HEK293 (cell line): ENCODE results near the gene CRTAP.

ENCODE experiments used
- CTCF ChIA-PET: fragments of 350-600 bp; formaldehyde crosslinking; extraction: SDS; loops from one replicate; lab custom pipeline; 2021; ENCODE audit warnings: antibody characterized with exemption; lab: Yijun Ruan, JAX
- POLR2A ChIA-PET: fragments of 300-600 bp; formaldehyde crosslinking; extraction: SDS; loops from one replicate; lab custom pipeline; 2020; ENCODE audit warnings: antibody characterized with exemption, inconsistent platforms; lab: Yijun Ruan, JAX
- H3K27ac ChIP-seq: fragments of 200-500 bp; sonication (Bioruptor generic); 2 replicates; pipeline ENCODE4 v1.5.1; 2014; ENCODE audit warnings: low read depth, low read length, control low read depth, inconsistent platforms; ENCODE audit errors: extremely low read depth
- H3K36me3 ChIP-seq, 2 experiments: fragments of 200-500 bp in 1 of 2; sonication (Bioruptor generic) in 1 of 2; 1 replicate in 1 of 2; 2 replicates in 1 of 2; pipeline ENCODE4 v1.5.1; 2014 to 2017; ENCODE audit warnings: inconsistent platforms in 2 of 2, low read length in 2 of 2; ENCODE audit not compliant: control insufficient read depth in 2 of 2, insufficient read depth in 1 of 2
- H3K4me1 ChIP-seq: fragments of 200-500 bp; sonication (Bioruptor generic); 2 replicates; pipeline ENCODE4 v1.5.1; 2014; ENCODE audit warnings: mild to moderate bottlenecking, low read length, inconsistent platforms; ENCODE audit not compliant: control insufficient read depth, insufficient read depth
- H3K4me3 ChIP-seq: 2 replicates; pipeline ENCODE4 v1.5.1; 2011; ENCODE audit warnings: low read depth, mild to moderate bottlenecking, control low read depth, low read length, moderate library complexity
- H3K9me3 ChIP-seq: fragments of 200-500 bp; sonication (Bioruptor generic); 2 replicates; pipeline ENCODE4 v1.5.1; 2014; ENCODE audit warnings: low read depth, low read length, inconsistent platforms; ENCODE audit not compliant: control insufficient read depth, insufficient read depth
- PATZ1 ChIP-seq: fragments of 450-650 bp; formaldehyde crosslinking; IDR thresholded peaks from 2 replicates; pipeline ENCODE4 v1.5.1; 2016; ENCODE audit warnings: missing biosample characterization, missing genetic modification characterization
- PBX3 ChIP-seq: sonication (generic); formaldehyde crosslinking; IDR thresholded peaks from 2 replicates; pipeline ENCODE4 v1.8.1; 2022; ENCODE audit warnings: mild to moderate bottlenecking, moderate library complexity, missing genetic modification reagents
- REST ChIP-seq: fragments of 450-650 bp; formaldehyde crosslinking; IDR thresholded peaks from 2 replicates; pipeline ENCODE4 v1.5.1; 2016; ENCODE audit warnings: missing biosample characterization, missing genetic modification characterization
- YY2 ChIP-seq: fragments of 450-650 bp; formaldehyde crosslinking; IDR thresholded peaks from 2 replicates; pipeline ENCODE4 v1.5.1; 2016; ENCODE audit warnings: missing biosample characterization, missing genetic modification characterization
- ZBTB11 ChIP-seq: fragments of 450-650 bp; formaldehyde crosslinking; conservative IDR thresholded peaks from 2 replicates; pipeline ENCODE4 v1.5.1; 2016; ENCODE audit warnings: low read depth, missing biosample characterization, missing genetic modification characterization
- ZBTB17 ChIP-seq: fragments of 450-650 bp; formaldehyde crosslinking; IDR thresholded peaks from 2 replicates; pipeline ENCODE4 v1.5.1; 2016; ENCODE audit warnings: missing biosample characterization, missing genetic modification characterization
- ZBTB20 ChIP-seq: fragments of 450-650 bp; formaldehyde crosslinking; IDR thresholded peaks from 2 replicates; pipeline ENCODE4 v1.5.1; 2016; ENCODE audit warnings: missing biosample characterization, missing genetic modification characterization
- ZFHX2 ChIP-seq: fragments of 450-650 bp; formaldehyde crosslinking; conservative IDR thresholded peaks from 2 replicates; pipeline ENCODE4 v1.5.1; 2016; ENCODE audit warnings: missing biosample characterization, missing genetic modification characterization
- ZNF280C ChIP-seq: fragments of 450-650 bp; formaldehyde crosslinking; IDR thresholded peaks from 2 replicates; pipeline ENCODE4 v1.5.1; 2016; ENCODE audit warnings: missing biosample characterization, missing genetic modification characterization
- ZNF292 ChIP-seq: fragments of 450-650 bp; formaldehyde crosslinking; IDR thresholded peaks from 2 replicates; pipeline ENCODE4 v1.5.1; 2016; ENCODE audit warnings: low read depth, missing biosample characterization, missing genetic modification characterization, borderline replicate concordance
- ZNF473 ChIP-seq: fragments of 450-650 bp; formaldehyde crosslinking; IDR thresholded peaks from 2 replicates; pipeline ENCODE4 v1.5.1; 2017; ENCODE audit warnings: missing biosample characterization, missing genetic modification characterization
- ZNF530 ChIP-seq: fragments of 450-650 bp; formaldehyde crosslinking; IDR thresholded peaks from 2 replicates; pipeline ENCODE4 v1.5.1; 2016; ENCODE audit warnings: low read depth, missing biosample characterization, missing genetic modification characterization
- ZNF596 ChIP-seq: fragments of 450-650 bp; IDR thresholded peaks from 2 replicates; pipeline ENCODE4 v1.5.0; 2018; ENCODE audit warnings: missing biosample characterization, mild to moderate bottlenecking, missing genetic modification characterization, moderate library complexity
- ZNF600 ChIP-seq: fragments of 450-650 bp; formaldehyde crosslinking; IDR thresholded peaks from 2 replicates; pipeline ENCODE4 v1.5.1; 2016; ENCODE audit warnings: missing biosample characterization, missing genetic modification characterization

Gene CRTAP

GRCh38 chr3:33096093-33096868 lies 17.5 kb upstream of the CRTAP start:
- peak overlapping the region; percentile 88 for H3K4me3 ChIP-seq
- POLR2A ChIA-PET, result interaction anchor here (1.1 to 3.9 kb wide), 2 partner anchors 12 to 18 kb away, joined by 3 to 17 read pairs; partner anchors contain the start of gene CRTAP
- CTCF ChIA-PET, result interaction anchor here (0.7 to 1.3 kb wide), 4 partner anchors 24 to 289 kb away, joined by 3 to 6 read pairs (median 3); no protein-coding TSS in a partner anchor
- H3K9me3 ChIP-seq, result no peaks in the 10 kb centered on the region
- peak; percentile 23; the same call in 1 of the 2 replicates for TF ChIP-seq ZBTB20 (tag by site-specific recombination)
- TF ChIP-seq ZNF600, result 0 out of 2 replicates have a peak, but pooled peaks have one; percentile 18
- TF ChIP-seq PBX3 (CRISPR knock-in tag), result no peak
- no peak for TF ChIP-seq YY2 (tag by site-specific recombination)
- TF ChIP-seq ZFHX2 (tag by site-specific recombination), result 0 out of 2 replicates have a peak, but pooled peaks have one; percentile 15
- no peak for TF ChIP-seq ZNF473 (tag by site-specific recombination)
- TF ChIP-seq PATZ1 (tag by site-specific recombination), result 0 out of 2 replicates have a peak, but pooled peaks have one; percentile 13
- peak; percentile 52; the same call in 1 of the 2 replicates for TF ChIP-seq ZBTB11 (tag by site-specific recombination)
- no peak for TF ChIP-seq ZNF280C (tag by site-specific recombination)
- TF ChIP-seq ZBTB17 (tag by site-specific recombination), result peak; percentile 42; the same call in 1 of the 2 replicates
- TF ChIP-seq, all 188 proteins: peak for 6
- H3K36me3 ChIP-seq, result peaks cover 0 to 20% of the 10 kb centered on the region in 2 experiments; a peak in 1 of 3 replicates
- peak overlapping the region; percentile 65; the same call in 1 of the 2 replicates for H3K27ac ChIP-seq
- H3K4me1 ChIP-seq, result no peaks in the 10 kb centered on the region

- Histone ChIP-seq H3K4me3 (no peak overlapping the region), H3K9me3 (no peaks in the 10 kb centered on the region), H3K27ac (no peak overlapping the region), H3K4me1 (no peaks in the 10 kb centered on the region), H3K36me3 (no peaks in the 10 kb centered on the region)
- ChIA-PET CTCF (no interaction called here), POLR2A (no interaction called here)
- TF ChIP-seq ZBTB20 (tag by site-specific recombination), result no peak
- peak; percentile 67; the same call in 1 of the 2 replicates for TF ChIP-seq ZNF596 (tag by site-specific recombination)
- TF ChIP-seq ZNF292 (tag by site-specific recombination), result no peak
- no peak for TF ChIP-seq ZNF530 (tag by site-specific recombination)
- no peak for TF ChIP-seq REST (tag by site-specific recombination)
Observed at GRCh38 chr3:33099109-33099645, 14.6 kb upstream of the CRTAP start.
